Mesenchymal stem cell (in vitro differentiated cells and primary cell): ENCODE measurements around the gene OPRL1.

Experiments used
- DNase-seq: peaks from one replicate; pipeline ENCODE4 v3.0.0-alpha.2; 2013
- H2AFZ ChIP-seq: one replicate; pipeline ENCODE4 v1.6.1; 2013; ENCODE audit warnings: low read depth, mild to moderate bottlenecking, control low read depth, inconsistent platforms, low read length, moderate library complexity
- H2AK5ac ChIP-seq: 2 replicates; pipeline ENCODE4 v1.6.1; 2013; ENCODE audit warnings: low read length, moderate library complexity, mild to moderate bottlenecking, inconsistent platforms; ENCODE audit not compliant: severe bottlenecking
- H2BK120ac ChIP-seq: one replicate; pipeline ENCODE4 v1.6.1; 2013; ENCODE audit warnings: low read depth, mild to moderate bottlenecking, inconsistent platforms, low read length, moderate library complexity
- H2BK12ac ChIP-seq, 2 experiments: one replicate each; pipeline ENCODE4 v1.6.1; 2013; ENCODE audit warnings: inconsistent platforms in 2 of 2, low read length in 2 of 2, mild to moderate bottlenecking in 2 of 2, moderate library complexity in 2 of 2, control low read depth in 1 of 2
- H2BK15ac ChIP-seq: one replicate; pipeline ENCODE4 v1.6.1; 2013; ENCODE audit warnings: mild to moderate bottlenecking, low read depth, inconsistent platforms; ENCODE audit not compliant: poor library complexity, severe bottlenecking
- H2BK5ac ChIP-seq: 2 replicates; pipeline ENCODE4 v1.6.1; 2013; ENCODE audit warnings: low read depth, mild to moderate bottlenecking, low read length, control low read depth, inconsistent platforms; ENCODE audit not compliant: poor library complexity, severe bottlenecking
- H3K14ac ChIP-seq, 2 experiments: one replicate each; pipeline ENCODE4 v1.6.1; 2013; ENCODE audit warnings: inconsistent platforms in 2 of 2, low read length in 2 of 2, control low read depth in 1 of 2, mild to moderate bottlenecking in 1 of 2, moderate library complexity in 1 of 2
- H3K18ac ChIP-seq, 2 experiments: one replicate each; pipeline ENCODE4 v1.6.1; 2013; ENCODE audit warnings: inconsistent platforms in 2 of 2, low read length in 2 of 2, control low read depth in 1 of 2, low read depth in 1 of 2, mild to moderate bottlenecking in 1 of 2
- H3K23ac ChIP-seq, 2 experiments: one replicate each; pipeline ENCODE4 v1.6.1; 2013; ENCODE audit warnings: inconsistent platforms in 2 of 2, low read length in 2 of 2, mild to moderate bottlenecking in 2 of 2, moderate library complexity in 2 of 2, control low read depth in 1 of 2
- H3K27ac ChIP-seq: 2 replicates; pipeline ENCODE4 v1.5.1; 2013; ENCODE audit warnings: mild to moderate bottlenecking, moderate library complexity, low read length, control low read depth, inconsistent platforms; ENCODE audit not compliant: poor library complexity, severe bottlenecking
- H3K27me3 ChIP-seq, 2 experiments: 2 replicates each; pipeline versions ENCODE4 v1.6.1 to v1.7.0; 2013; ENCODE audit warnings: low read length in 2 of 2, mild to moderate bottlenecking in 2 of 2, moderate library complexity in 2 of 2, control low read depth in 1 of 2, inconsistent platforms in 1 of 2; ENCODE audit not compliant: control insufficient read depth in 1 of 2, insufficient read depth in 1 of 2
- H3K36me3 ChIP-seq, 2 experiments: 2 replicates each; pipeline versions ENCODE4 v1.6.1 to v1.7.0; 2013; ENCODE audit warnings: low read length in 2 of 2, control low read depth in 1 of 2, inconsistent platforms in 1 of 2, low read depth in 1 of 2, mild to moderate bottlenecking in 1 of 2; ENCODE audit not compliant: insufficient read depth in 2 of 2, control insufficient read depth in 1 of 2
- H3K4ac ChIP-seq, 2 experiments: one replicate each; pipeline ENCODE4 v1.6.1; 2013; ENCODE audit warnings: inconsistent platforms in 2 of 2, low read length in 2 of 2, mild to moderate bottlenecking in 2 of 2, moderate library complexity in 2 of 2, control low read depth in 1 of 2, low read depth in 1 of 2
- H3K4me1 ChIP-seq: 2 replicates; pipeline ENCODE4 v1.6.1; 2013; ENCODE audit warnings: low read depth, low read length, control low read depth; ENCODE audit not compliant: control insufficient read depth, insufficient read depth
- H3K4me2 ChIP-seq: 2 replicates; pipeline ENCODE4 v1.6.1; 2013; ENCODE audit warnings: low read length, mild to moderate bottlenecking, inconsistent platforms; ENCODE audit not compliant: poor library complexity, severe bottlenecking
- H3K4me3 ChIP-seq, 2 experiments: 2 replicates each; pipeline versions ENCODE4 v1.5.1 to v1.7.0; 2013; ENCODE audit warnings: low read length in 2 of 2, mild to moderate bottlenecking in 2 of 2, control low read depth in 1 of 2, low read depth in 1 of 2; ENCODE audit not compliant: insufficient read depth in 1 of 2
- H3K79me1 ChIP-seq: replicated peaks from 2 replicates; pipeline ENCODE4 v1.6.1; 2013; ENCODE audit warnings: mild to moderate bottlenecking, control low read depth, low read length, inconsistent platforms; ENCODE audit not compliant: poor library complexity, severe bottlenecking
- H3K9ac ChIP-seq: 2 replicates; pipeline ENCODE4 v1.7.0; 2013; ENCODE audit warnings: mild to moderate bottlenecking, low read length, moderate library complexity
- H3K9me3 ChIP-seq: 2 replicates; pipeline ENCODE4 v1.7.0; 2013; ENCODE audit warnings: mild to moderate bottlenecking, low read length; ENCODE audit not compliant: control insufficient read depth
- H4K8ac ChIP-seq: one replicate; pipeline ENCODE4 v1.6.1; 2013; ENCODE audit warnings: inconsistent platforms, mild to moderate bottlenecking, low read length, moderate library complexity
- H4K91ac ChIP-seq: one replicate; pipeline ENCODE4 v1.6.1; 2013; ENCODE audit warnings: mild to moderate bottlenecking, low read length, inconsistent platforms
- WGBS: methylation state at CpG from one replicate; pipeline ENCODE4 v1.1.7; 2013; ENCODE audit warnings: mixed read lengths; 5-methylcytosine and 5-hydroxymethylcytosine counted together

Gene OPRL1

DNA sequence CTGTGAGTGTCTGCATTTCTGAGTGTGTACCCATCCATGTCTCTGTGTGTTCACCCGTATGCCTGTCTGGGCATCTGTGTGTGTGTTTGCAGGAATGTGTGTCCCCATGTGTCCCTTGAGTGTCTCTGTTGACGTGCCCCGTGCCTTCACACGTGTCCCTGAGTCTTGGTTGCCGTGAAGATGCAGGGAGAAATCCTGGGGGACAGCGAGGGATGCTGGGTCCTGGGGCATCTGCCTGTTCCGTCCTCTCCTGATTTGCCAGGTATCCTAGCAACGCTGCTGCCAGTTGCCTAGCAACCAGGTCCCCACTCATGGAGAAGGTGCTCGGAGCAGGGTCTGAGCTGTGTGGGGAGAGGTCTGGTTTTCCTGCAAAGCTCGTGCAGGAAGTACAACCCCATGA, 10.3 kb downstream of the OPRL1 start:
- Histone ChIP-seq H3K14ac (no peak overlapping the region), H3K18ac (no peak overlapping the region), H3K4me1 (no peaks in the 10 kb centered on the region), H3K4me3 (no peak overlapping the region), H2AFZ (no peak overlapping the region), H2BK120ac (no peak overlapping the region), H3K23ac (no peak overlapping the region), H3K79me1 (no peaks in the 10 kb centered on the region), H3K27me3 (peaks cover 52 to 59% of the 10 kb centered on the region in 2 experiments), H3K4ac (no peak overlapping the region), H2BK5ac (no peak overlapping the region), H2BK15ac (no peak overlapping the region), H2BK12ac (no peak overlapping the region), H2AK5ac (no peak overlapping the region), H4K91ac (no peak overlapping the region), H3K36me3 (no peaks in the 10 kb centered on the region), H3K9ac (no peak overlapping the region), H4K8ac (no peak overlapping the region), H3K4me2 (no peak overlapping the region), H3K27ac (no peak overlapping the region), H3K9me3 (no peaks in the 10 kb centered on the region)
- DNase-seq, result no peak
- 84% methylated on average over 10 of the region's 10 CpGs for WGBS

DNA sequence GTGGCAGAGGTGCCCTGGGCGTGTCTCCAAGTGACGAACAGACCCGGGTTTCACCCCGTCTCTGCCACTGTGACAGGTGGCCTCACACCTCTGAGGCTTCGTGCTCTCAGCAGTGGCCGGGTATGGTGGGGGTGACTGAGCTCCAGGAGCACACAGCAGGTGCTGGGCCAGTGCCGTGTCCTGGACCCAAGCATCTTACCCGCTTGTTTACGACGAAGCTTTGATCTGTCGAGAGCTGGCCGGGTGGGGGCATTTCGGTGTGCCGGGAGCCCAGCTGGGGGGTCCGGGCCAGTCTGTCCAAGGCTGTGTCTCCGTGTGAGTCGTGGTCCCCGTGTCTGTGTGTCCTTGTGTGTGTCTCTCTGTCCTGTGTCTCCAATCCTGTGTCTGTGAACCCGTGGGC, 11.5 kb downstream of the OPRL1 start:
- Histone ChIP-seq H3K18ac (no peak overlapping the region), H2BK120ac (no peak overlapping the region), H2BK12ac (no peak overlapping the region), H3K36me3 (no peaks in the 10 kb centered on the region), H3K23ac (no peak overlapping the region), H3K9ac (no peak overlapping the region), H3K27ac (no peak overlapping the region), H3K4me2 (no peak overlapping the region), H3K4ac (no peak overlapping the region), H3K14ac (no peak overlapping the region), H3K4me3 (no peak overlapping the region), H4K8ac (no peak overlapping the region), H3K27me3 (peaks cover 40 to 54% of the 10 kb centered on the region in 2 experiments), H3K9me3 (no peaks in the 10 kb centered on the region), H4K91ac (no peak overlapping the region), H2AFZ (no peak overlapping the region), H2BK15ac (no peak overlapping the region), H3K4me1 (no peaks in the 10 kb centered on the region), H3K79me1 (no peaks in the 10 kb centered on the region), H2AK5ac (no peak overlapping the region), H2BK5ac (no peak overlapping the region)
- no peak for DNase-seq
- 85% methylated on average over 19 of the region's 19 CpGs for WGBS

DNA sequence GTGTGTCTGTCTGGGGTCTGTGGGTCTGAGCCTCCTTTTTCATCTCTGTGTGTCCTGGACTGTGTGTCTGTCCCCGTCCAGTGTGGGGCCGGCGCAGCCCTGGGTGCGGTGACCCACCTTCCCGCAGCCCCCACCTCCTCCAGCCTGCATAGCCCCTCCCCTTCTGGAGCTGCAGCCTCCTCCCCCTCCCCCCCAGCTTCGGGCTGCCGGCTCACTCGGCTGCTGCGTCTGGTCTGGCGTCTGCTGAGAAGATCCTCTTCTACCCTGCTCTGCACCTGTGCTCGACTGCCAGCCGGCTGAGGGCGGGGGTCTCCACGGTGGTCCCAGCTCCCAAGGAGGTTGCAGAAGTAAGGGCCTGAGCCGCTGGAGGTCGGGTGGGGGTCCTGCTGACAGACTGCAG, 11.9 kb downstream of the OPRL1 start:
- Histone ChIP-seq H3K4me2 (no peak overlapping the region), H2BK15ac (no peak overlapping the region), H4K8ac (no peak overlapping the region), H3K4me3 (no peak overlapping the region), H3K27me3 (peaks cover 36 to 53% of the 10 kb centered on the region in 2 experiments), H4K91ac (no peak overlapping the region), H3K79me1 (no peaks in the 10 kb centered on the region), H3K23ac (no peak overlapping the region), H3K4ac (no peak overlapping the region), H3K36me3 (no peaks in the 10 kb centered on the region), H3K9me3 (no peaks in the 10 kb centered on the region), H2BK12ac (no peak overlapping the region), H3K9ac (no peak overlapping the region), H3K27ac (no peak overlapping the region), H3K4me1 (no peaks in the 10 kb centered on the region), H2BK120ac (no peak overlapping the region), H2AFZ (no peak overlapping the region), H3K14ac (no peak overlapping the region), H3K18ac (no peak overlapping the region), H2AK5ac (no peak overlapping the region), H2BK5ac (no peak overlapping the region)
- WGBS, result 15% methylated on average over 16 of the region's 16 CpGs
- no peak for DNase-seq

DNA sequence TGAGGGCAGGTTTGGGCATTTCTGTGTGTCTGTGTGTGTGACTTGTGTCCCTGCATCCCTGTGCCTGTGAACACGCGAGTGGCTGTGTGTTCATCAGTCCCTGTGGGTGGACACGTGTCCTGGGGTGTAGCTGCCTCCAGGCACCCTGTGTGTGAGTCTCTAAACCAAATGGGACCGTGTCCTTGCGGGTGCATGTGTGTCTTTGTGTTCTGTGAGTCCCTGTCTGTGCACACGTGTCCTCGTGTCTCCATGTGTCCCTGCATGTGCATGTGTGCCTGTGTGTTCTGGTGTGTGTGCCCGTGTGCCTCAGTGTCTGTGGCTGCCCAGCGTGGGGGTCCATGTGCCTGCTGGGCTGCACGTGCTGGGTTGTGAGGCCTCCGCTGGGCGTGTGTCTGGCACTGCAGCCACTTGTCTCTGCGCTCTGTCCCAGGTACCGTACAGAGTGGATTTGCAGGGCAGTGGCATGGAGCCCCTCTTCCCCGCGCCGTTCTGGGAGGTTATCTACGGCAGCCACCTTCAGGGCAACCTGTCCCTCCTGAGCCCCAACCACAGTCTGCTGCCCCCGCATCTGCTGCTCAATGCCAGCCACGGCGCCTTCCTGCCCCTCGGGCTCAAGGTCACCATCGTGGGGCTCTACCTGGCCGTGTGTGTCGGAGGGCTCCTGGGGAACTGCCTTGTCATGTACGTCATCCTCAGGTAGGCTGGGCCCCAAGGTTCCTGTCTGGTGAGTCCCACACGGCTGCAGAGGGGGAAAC, 12.6 kb downstream of the OPRL1 start:
- no peak for DNase-seq
- H4K91ac ChIP-seq, result no peak overlapping the region
- H4K8ac ChIP-seq, result no peak overlapping the region
- no peak overlapping the region for H3K9ac ChIP-seq
- H3K27ac ChIP-seq, result no peak overlapping the region
- H2BK5ac ChIP-seq, result no peak overlapping the region
- no peak overlapping the region for H3K14ac ChIP-seq
- H3K4me2 ChIP-seq, result no peak overlapping the region
- no peak overlapping the region for H2AK5ac ChIP-seq
- H2BK12ac ChIP-seq, result no peak overlapping the region
- H3K4me1 ChIP-seq, result no peaks in the 10 kb centered on the region
- 84% methylated on average over 27 of the region's 27 CpGs for WGBS
- H3K4me3 ChIP-seq, result no peak overlapping the region
- no peak overlapping the region for H2AFZ ChIP-seq
- no peaks in the 10 kb centered on the region for H3K9me3 ChIP-seq
- H3K79me1 ChIP-seq, result no peaks in the 10 kb centered on the region
- H3K23ac ChIP-seq, result no peak overlapping the region
- no peak overlapping the region for H2BK120ac ChIP-seq
- no peak overlapping the region for H3K4ac ChIP-seq
- H3K36me3 ChIP-seq, result no peaks in the 10 kb centered on the region
- no peak overlapping the region for H3K18ac ChIP-seq
- no peak overlapping the region for H2BK15ac ChIP-seq
- peaks cover 34 to 53% of the 10 kb centered on the region in 2 experiments for H3K27me3 ChIP-seq
